ENCODE results near the gene FRY.
A peak's percentile ranks its signal among the peaks of the same experiment; 100 is the strongest.
"Not testable (repeated sequence)": the region's sequence is repeated elsewhere in the genome, so short reads cannot be mapped to it uniquely, and the experiment has no call there.

Gene FRY

DNA sequence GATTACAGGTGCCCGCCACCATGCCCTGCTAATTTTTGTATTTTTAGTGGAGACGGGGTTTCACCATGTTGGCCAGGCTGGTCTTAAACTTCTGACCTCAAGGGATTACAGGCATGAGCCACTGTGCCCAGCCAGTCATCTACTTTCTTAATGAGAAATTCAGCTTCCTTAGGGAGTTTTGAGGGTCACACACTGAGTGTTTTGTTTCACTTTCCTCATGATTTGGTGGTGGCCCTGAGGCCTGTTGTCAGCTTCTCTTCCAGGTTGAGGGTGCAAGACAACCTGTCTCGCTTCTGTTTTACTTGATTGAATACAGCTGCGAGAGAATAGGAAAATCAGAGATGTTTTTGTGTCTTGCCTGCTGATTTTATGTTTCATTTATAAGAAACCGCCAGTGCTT, 9.9 kb downstream of the FRY start:
- no peak for DNase-seq (ENCODE audit: low spot score)

DNA sequence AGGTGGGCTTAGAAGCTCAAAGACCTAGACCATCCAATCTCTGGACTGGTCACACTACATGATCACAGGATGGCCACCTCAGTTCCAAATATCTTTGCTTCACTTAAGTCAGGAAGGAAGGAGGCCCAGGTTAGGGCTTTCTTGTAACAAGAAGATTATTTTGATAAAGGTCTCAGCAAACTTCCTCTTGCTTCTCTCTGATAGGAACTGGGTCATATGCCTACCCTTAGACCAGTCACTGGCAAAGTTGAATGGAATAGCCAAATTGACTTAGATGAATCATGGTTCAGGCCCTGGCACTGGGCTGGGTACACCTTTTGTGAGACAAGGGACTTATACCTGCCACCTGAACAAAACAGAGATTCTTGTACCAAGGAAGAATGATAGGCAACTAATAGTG, 11.0 kb downstream of the FRY start:
- no peak for DNase-seq (ENCODE audit: low spot score)

DNA sequence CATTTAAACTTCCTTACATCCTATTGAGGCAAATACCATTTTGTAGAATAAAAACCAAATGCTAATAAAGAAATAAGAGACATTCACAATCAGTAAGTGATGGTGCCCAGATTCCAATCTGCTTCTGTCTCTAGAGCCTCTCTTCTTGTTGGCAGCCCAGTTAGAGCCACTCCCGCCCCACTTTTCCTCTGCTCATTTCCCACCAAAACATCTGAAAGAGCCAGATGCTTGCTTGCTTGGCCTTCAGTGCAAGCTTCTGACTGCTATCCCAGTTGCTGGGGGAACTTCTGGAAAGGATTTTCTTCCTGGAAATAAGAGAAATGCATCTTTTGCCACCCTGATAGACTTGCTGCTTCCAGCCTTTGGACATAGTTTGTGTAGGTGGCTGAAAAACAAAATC, 12.9 kb downstream of the FRY start:
- no peak for DNase-seq (ENCODE audit: low spot score)

DNA sequence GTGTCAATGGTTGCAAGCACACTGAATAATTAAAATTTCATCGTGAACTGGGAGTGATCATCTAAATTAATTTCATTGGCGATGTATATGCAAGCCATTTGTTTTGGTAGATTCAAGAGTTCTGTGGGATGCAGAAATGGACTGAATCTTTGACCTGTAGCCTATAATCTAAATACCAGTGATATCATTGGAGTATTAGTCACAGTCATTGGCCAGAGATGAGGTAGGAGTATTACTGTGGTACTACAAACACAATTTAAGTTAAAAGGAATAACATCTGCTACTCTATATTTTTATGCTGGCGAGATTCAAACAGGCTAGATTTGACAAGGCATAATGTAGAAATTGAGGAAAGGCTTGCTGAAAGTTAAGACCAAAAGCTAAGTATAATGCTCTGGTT, 14.0 kb downstream of the FRY start:
- no peak for DNase-seq (ENCODE audit: low spot score)

DNA sequence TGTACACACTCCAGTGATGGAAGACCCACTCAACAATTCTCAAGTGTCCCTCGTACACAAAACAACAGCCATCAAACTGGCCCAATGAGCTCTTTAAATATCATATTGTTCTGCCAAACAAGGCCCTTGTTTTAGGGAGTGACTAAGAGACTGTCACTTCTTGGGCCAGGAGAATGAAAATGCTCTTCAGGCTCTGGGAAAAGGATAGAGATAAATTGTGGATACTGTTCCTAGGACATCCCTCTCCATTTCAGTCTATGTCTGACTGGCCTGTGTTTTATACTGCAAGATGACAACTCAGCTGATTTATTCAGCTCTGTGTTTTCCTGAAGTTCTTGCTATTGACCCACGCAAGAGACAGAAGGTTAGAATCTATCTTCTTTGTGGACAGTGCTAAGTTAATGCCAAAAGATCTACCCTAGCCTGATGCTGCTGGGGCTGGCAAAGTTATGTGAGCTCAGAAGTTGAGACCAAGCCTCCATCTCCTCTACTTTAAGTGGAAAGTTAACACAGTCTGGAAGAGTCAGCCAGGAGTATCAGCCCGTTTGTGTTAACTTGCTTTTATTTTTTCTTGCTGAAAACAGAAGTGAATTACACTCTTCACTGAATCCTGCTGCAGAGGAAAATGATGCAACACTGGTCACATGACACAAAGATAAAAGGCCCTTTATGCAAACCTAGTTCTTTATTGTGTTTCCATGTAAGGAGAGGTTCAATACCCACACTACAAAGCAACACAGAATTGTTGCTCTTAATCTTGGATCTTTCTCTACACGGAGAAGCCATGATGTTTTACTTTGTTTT, 14.6 kb downstream of the FRY start:
- no peak for DNase-seq (ENCODE audit: low spot score)

DNA sequence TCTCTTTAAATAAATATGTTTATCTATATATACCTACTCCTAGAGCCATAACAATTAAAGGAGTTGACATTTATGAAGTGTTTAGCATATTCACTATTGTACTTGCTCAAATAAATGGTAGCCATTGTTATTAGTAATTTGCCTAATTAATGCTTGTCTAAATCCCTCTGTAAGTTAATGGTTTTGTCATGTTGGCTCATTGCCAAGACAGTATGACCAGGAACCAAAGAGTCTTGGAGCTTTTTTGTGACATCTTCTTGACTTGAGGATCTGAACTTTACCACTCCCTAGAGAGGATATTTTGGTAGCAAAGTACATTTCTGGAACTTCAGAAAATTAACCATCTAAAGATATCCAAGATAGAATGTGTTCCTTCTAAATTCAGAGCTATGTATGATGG, 15.5 kb downstream of the FRY start:
- no peak for DNase-seq (ENCODE audit: low spot score)

DNA sequence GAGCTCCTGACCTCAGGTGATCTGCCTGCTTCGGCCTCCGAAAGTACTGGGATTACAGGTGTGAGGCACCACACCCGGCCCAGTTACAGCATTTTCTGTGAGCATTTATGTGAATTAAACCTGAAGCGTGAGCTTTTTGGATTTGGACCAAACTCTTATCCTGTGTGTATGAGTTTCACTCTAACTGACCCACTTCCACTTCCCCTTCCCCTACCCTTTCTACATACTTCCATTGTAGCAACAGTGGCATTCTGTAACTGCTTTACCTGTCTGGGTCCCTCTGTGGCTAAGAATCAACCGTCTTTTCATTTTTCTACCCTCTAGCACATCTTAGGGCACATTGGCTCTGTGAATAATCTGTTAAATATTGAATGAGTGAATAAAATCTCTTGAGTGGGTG, 16.2 kb downstream of the FRY start:
- no peak for DNase-seq (ENCODE audit: low spot score)

DNA sequence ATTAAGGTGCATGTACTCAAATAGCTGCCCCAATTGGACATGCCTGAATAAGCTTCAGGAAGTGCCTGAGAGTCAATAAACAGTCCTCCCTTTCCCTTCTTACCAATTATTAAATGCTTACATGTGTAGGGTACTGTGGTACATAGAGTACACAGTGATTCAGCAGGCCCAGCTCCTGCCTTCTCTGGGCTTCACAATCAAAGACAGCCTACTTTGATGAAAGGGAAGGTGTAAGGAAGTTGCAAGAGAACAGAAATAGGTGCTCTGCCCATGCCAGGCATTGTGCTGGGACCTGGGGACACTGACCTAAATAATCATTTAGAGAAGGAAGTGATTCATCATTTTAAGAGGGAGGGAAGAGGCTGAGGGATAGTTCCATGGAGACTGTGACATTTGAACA, 17.2 kb downstream of the FRY start:
- no peak for DNase-seq (ENCODE audit: low spot score)

DNA sequence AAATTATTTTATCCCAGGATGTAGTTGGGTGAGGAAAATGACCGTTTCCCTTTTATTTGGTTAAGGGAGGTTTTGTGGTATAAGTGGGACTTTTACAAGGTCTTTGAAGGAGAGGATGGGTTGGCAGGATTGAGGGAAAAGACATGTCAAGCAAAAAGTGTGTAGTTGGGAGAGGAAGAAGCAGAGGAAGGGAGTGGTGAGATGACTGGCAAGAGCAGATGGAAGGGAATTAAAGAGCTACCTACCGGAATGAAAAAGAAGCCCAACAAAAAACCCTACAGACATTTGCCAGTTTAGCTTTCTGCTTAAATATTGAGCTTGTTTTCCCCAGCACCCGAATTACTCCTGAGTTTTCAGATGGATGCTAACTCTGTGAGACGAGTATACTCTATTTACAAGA, 19.6 kb downstream of the FRY start:
- no peak for DNase-seq (ENCODE audit: low spot score)

DNA sequence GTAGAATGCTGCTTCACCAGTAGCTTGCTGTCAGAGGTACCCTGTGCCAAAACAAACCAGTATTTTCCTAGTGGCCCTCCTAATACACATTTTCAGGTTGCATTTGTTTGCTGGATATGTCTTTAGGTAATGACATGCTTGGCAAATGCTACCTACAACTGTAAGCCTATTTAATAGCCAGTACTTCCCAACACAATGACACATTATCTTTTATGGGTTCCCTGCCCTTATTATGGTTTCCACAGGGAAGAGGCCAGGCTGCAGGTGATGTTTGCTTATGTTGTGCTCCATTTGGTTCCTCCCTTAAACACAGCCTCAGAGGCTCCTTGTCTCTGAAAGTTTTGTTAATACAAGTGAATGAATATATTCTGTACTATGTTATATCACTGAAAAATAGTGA, 24.7 kb downstream of the FRY start:
- no peak for DNase-seq (ENCODE audit: low spot score)

DNA sequence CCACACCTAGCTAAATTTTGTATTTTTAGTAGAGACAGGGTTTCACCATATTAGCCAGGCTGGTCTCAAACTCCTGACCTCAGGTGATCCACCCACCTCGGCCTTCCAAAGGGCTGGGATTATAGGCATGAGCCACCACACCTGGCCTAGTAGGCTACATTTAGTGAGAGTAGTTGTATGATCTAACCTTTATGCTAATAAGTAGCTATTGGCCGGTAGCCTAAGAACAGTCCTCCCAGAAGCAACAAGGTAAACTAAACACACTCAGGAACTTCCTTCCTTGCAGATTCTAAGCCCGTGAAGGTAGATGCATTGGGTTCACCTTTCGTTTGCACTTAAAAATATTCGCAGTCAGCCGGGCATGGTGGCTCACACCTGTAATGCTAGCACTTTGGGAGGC, 25.8 kb downstream of the FRY start:
- not testable (repeated sequence) for DNase-seq (ENCODE audit: low spot score)

DNA sequence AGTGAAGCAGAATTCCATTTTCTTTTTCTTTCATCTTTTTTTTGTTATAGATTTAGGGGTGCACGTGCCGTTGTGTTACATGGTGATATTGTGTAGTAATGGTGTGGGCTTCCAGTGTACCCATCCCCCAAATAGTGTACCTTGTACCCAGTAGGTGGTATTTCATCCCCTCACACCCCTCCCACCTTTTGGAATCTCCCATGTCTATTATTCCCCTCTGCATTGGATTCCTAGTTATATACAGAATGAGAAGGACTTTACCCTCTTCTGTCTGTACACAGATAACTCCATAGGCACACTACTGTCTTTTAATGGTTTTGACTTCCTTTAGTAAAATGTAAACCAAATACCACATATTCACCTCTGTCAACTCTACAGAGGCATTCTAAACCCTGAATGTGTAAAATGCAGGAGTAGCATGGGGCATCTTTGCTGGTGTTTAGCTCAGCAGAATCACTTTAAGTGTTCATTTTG, 28.0 kb downstream of the FRY start:
- no peak for DNase-seq (ENCODE audit: low spot score)

DNA sequence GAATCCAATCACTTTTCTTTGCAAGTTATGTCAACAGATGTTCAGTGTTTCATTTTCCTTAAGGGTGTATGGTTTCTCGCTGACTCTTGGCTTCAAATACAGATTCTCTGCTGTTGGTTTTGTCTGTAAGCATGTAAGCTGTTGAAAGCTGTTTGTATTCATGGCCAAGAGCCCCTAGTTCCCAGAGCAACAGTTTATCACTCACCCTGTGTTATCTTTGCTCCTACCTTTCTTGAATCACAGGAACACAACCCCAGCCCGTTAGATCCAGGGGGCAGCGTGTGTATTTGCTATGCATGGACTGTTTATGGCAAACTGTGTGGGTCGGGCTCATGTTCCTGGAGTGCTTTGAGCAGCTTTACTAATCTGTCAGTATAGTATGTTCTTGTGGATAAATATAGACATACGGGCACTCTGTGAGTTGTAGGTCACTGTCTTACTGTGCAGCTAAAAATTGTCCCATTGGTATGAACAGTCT, 28.9 kb downstream of the FRY start:
- DNase-seq (ENCODE audit: low spot score), result no peak

DNA sequence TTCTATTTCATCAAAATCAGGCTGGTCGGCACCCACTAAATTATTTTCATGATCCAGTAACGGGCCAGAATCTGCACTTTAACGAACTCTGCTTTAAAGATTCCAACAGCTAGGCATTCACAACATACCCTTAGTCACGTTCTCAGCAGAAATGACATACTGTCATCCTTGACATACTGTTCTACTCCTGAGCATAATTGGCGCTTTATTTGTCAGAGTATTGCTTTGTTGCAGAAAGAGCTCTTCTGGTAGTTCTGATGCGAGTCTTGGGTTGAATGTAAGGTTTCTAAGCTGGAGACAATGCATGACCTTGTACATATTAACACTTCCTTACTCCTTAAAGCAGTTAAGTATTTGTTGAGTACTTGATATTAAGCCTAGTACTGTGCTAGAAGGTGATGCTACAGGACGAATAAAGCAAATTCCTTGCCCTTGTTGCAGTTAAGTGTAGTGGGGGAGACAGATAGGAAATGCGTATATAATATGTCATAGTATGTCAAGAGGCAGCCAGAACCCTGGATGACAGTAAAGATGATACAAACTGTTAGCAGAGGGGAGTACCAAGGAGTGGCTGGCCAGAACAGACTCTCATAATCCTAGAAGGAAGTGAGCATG, 32.2 kb downstream of the FRY start:
- DNase-seq (ENCODE audit: low spot score), result no peak

DNA sequence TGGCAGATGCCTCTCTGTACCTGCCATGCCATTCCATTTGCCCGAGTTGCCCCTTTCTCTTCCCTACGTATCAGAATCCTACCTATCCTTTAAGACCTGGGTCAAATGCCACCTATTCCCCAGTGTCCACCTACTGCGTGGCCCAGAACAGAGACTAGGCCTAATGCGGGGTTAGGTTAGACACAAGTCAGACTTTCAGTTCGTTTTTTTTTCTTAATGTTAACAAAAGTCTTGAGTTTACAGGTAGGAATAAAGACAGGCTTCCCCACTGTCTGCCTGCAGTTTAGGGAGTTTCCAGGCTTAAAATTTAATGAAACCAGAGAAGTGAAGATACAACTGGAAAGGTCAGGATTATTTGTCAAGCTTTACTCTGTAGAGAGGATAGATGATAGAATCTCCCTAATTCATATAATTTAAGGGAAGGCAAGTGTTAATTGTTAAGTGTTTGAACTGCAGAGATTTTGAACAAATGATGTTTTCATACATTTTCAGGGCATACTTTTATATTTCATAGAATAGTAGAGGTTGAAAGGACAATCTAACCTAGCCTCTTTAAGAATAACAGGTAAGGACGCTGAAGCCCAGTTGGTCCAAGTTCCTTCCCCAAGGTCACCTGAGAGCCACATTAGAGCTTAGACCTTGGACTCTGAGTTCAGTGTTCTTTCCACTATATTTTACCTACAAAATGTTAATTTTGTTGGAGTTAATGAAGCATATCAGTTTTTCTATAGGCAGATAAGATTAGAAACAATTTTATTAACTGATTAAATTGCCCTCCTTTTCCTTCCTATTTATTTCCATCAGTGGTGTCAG, 35.8 kb downstream of the FRY start:
- no peak for DNase-seq (ENCODE audit: low spot score)

DNA sequence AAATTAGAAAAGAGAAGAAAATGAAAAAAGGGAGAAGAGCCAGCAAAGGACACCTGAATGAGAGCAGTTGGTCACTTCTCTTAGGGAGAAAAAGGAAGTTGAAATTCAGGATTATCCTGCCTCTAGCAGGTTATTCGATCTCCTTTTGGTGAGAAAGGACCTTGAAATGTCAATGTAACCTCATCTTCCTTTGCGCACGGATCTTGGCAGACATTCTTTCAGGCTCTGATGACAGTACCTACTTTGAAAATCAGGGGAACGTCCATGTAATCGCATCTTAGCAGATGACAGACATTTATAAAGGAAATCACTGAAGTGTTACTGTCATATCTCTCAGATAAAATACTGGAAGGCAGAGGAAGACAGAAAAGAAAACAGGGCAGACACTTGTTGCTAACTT, 36.7 kb downstream of the FRY start:
- no peak for DNase-seq (ENCODE audit: low spot score)

DNA sequence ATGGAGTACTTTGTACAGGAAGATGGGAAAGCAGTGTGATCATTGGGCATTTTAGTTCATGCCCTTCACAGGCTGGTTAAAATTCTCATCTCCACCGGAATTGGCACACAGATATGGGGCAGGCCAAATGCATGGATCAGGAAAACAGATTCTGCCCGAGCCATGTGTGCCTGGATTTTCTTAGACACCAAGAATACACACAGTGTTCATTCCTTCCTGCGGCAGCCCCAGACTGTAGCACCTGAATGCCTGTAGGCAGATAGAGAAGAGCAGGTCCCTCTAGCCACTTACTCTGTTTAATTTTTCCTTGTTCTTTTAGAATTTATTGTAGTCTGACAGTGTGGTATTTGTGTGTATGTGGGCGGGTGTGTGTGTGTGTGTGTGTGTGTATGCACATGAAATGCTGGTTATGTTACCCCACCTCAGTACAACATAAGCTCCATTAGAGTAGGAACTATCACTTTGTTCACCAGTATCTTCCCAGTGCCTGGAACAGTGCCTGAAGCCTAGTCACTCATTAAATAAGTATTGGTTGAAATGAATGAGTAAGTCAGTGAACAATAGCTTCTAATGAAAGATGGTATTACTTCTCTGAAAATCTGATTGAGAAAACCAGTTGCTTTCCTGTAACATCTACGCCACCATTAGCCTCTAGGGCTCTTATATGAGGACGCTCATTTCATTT, 41.7 kb downstream of the FRY start:
- no peak for DNase-seq (ENCODE audit: low spot score)

DNA sequence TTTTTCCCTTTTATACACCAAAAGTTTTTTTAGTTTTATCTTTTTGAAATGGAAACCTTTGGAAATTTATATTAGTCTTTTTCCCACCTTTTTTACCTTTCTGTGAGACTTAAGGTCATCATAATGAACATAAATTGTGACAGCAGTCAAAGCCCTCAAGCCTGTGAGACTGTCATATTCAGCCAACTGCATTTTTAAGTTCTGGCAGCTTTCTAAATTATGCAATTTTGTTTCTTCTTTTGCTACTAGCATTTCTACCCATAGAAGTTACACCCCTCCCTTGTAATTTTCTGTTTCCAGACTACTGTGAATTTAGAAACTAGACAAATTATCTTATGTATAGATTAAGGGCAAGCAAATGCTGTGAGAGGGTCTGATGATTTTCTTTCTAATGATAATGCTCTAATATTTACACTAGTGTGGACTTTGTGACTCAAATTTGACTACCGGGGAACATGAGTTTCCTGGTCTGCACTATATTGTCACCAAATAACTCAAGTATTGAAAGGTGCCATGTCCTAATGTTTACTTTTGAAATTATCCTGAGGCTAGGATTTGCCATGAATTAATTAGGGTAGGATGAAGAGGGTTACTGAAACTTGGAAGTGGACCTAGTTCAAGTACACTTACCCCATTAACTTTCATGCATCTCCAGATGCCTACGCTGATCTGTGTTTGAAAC, 43.7 kb downstream of the FRY start:
- no peak for DNase-seq (ENCODE audit: low spot score)

DNA sequence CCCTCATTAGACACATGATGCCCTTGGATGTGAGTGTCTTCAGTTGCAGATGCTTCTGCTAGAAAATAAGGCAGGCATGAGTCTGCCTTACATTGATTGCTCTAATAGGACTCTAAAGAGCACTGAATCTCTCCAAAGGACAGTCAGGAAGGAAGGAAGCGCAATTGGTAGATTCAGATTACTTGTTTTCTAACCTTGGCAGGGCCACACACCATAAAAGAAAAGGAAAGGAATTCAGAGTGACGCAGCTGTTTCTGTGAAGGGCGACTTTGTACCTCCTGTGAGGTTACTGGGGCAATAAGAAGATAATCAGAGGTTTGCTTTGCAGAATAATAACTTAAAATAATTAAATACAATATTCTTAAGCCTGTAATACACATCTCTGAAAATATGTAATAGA, 48.0 kb downstream of the FRY start:
- DNase-seq (ENCODE audit: low spot score), result no peak

DNA sequence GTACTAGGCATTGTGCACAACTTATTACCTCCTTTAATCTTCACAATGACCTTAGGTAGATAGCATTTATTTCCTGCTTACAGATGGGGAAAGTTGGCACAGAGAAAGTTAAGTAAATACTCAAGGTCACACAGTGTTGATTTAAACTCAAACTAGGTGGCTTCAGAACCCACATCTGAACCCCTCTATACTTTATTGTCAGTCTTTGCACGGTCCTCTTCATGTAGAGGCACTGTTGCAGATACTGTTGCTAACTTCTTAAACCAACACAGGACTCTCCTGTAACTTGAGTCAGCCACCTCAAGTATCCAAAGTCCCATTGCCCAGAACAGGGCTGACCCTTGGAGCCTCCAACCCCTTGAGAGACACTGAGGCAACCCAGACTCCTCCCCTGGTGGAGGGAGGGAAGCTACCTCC, 48.8 kb downstream of the FRY start:
- DNase-seq (ENCODE audit: low spot score), result no peak

DNA sequence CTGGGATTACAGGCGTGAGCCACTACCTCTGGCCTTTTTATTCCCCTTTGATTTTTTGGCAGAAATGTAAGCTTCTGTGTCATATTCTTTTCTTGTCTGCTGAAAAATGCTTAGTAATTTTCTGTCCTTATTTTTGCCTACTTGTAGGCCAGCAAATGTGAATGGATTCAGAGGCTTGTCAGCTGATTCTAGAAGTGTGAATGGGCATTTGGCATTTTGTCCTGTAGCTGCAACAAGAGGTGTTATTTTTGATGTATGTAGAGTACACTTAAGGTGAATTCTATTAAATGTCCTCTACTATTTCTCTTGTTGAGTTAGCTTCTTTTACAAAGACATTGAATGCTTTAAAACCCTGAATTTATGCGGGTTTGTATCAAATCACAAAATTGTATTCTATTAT, 50.0 kb downstream of the FRY start:
- no peak for DNase-seq (ENCODE audit: low spot score)

DNA sequence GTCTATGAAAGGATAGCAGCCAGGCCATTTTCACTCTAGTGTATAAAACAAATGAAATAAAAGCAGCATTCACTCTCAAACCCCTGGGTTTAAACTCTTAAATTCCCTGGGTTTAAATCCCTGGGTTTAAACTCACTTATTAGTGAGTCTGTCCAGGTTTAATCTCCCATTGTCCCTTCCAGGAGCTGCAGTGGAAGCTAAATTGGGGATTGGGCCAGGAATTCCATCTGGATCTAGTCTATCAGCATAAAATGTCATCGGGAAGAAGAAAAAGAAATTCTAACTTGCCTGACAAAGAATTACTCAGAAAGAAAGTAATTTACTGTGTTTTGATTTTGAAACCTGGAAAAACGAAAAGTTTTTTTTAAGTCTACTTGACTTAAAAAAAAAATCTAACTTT, 54.8 kb downstream of the FRY start:
- DNase-seq (ENCODE audit: low spot score), result peak; percentile 26

Measured in AG08395 (cell line).